ENCODE results near the gene QARS1.

DNA sequence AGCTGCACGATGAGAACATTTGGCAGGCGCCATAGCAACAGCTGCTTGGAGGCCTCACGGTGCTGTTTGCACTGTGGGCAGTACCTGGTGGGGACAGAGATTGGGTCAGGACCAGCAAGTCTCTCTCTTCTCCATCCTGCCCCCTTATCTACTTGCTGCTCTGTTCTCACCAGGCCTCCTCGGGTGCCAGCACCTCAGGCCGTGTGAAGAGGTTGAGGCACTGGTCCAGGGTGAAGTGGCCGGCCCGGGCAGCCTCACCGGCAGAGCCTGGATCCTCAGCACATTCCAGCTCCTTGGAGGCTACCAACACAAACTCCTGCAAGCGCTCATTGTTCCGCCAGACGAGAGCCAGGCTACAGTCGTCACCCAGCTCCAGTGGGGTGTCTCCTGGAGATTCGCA lies 6.2 kb upstream of the QARS1 start:
- TF ChIP-seq, protein P1, sequence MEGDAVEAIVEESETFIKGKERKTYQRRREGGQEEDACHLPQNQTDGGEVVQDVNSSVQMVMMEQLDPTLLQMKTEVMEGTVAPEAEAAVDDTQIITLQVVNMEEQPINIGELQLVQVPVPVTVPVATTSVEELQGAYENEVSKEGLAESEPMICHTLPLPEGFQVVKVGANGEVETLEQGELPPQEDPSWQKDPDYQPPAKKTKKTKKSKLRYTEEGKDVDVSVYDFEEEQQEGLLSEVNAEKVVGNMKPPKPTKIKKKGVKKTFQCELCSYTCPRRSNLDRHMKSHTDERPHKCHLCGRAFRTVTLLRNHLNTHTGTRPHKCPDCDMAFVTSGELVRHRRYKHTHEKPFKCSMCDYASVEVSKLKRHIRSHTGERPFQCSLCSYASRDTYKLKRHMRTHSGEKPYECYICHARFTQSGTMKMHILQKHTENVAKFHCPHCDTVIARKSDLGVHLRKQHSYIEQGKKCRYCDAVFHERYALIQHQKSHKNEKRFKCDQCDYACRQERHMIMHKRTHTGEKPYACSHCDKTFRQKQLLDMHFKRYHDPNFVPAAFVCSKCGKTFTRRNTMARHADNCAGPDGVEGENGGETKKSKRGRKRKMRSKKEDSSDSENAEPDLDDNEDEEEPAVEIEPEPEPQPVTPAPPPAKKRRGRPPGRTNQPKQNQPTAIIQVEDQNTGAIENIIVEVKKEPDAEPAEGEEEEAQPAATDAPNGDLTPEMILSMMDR (conservative IDR thresholded peaks at IDR 0.05; ENCODE audit: low read length), result no peak
- no peak for TF ChIP-seq EZH2phosphoT487 (IDR thresholded peaks at IDR 0.05; ENCODE audit: borderline replicate concordance)

All from Loucy (cell line).